ENCODE results near the gene CALML4. TPM values are rescaled to one million over a fixed set of nuclear protein-coding genes. Genes with fewer than 3 reads are reported as not detected.

CALML4 gene
- total RNA-seq, 1 donor from 2014 or later, result 22.7 TPM

GRCh38 chr15:68244235-68244634, 39.1 kb upstream of the CALML4 start:
- Histone ChIP-seq H3K27me3 (no peaks in the 10 kb centered on the region), H3K4me1 (peaks cover 11% of the 10 kb centered on the region), H3K4me3 (no peak overlapping the region), H3K36me3 (no peaks in the 10 kb centered on the region), H3K79me2 (ENCODE audit: low read depth) (no peaks in the 10 kb centered on the region), H3K27ac (no peak overlapping the region), H3F3A (ENCODE audit: low read depth) (no peaks in the 10 kb centered on the region), H3K9me3 (ENCODE audit: low read depth) (peaks cover 8% of the 10 kb centered on the region), H3K4me2 (no peak overlapping the region), H3K9ac (no peak overlapping the region), H2AFZ (replicated peaks) (no peak overlapping the region), H4K20me1 (ENCODE audit: low read depth) (no peaks in the 10 kb centered on the region)
- H3K9me3 Mint-ChIP-seq, result peaks cover 26% of the 10 kb centered on the region
- peaks cover 10% of the 10 kb centered on the region for H3K4me1 Mint-ChIP-seq
- no peak for DNase-seq (ENCODE audit: low spot score)
- H3K27ac Mint-ChIP-seq, result no peak overlapping the region
- no peak overlapping the region for H3K4me3 Mint-ChIP-seq
- no peaks in the 10 kb centered on the region for H3K36me3 Mint-ChIP-seq
- TF ChIP-seq EZH2 (IDR thresholded peaks at IDR 0.05), result no peak
- no peak for TF ChIP-seq CTCF (IDR thresholded peaks at IDR 0.05)
- no peak for TF ChIP-seq EZH2phosphoT487 (IDR thresholded peaks at IDR 0.05)
- peaks cover 2% of the 10 kb centered on the region for H3K27me3 Mint-ChIP-seq (ENCODE audit: insufficient read depth, low read depth)

GRCh38 chr15:68241088-68241935, 36.2 kb upstream of the CALML4 start:
- Histone ChIP-seq H3K4me3 (no peak overlapping the region), H3K9ac (no peak overlapping the region), H3K27ac (no peak overlapping the region), H2AFZ (replicated peaks) (peak overlapping the region; percentile 91), H3K4me2 (peak overlapping the region; percentile 46), H3K9me3 (ENCODE audit: low read depth) (peaks cover 12% of the 10 kb centered on the region), H3K4me1 (peaks cover 11% of the 10 kb centered on the region), H3K79me2 (ENCODE audit: low read depth) (no peaks in the 10 kb centered on the region), H3F3A (ENCODE audit: low read depth) (no peaks in the 10 kb centered on the region), H4K20me1 (ENCODE audit: low read depth) (no peaks in the 10 kb centered on the region), H3K27me3 (no peaks in the 10 kb centered on the region), H3K36me3 (no peaks in the 10 kb centered on the region)
- no peaks in the 10 kb centered on the region for H3K36me3 Mint-ChIP-seq
- H3K9me3 Mint-ChIP-seq, result peaks cover 26% of the 10 kb centered on the region
- peaks cover 4% of the 10 kb centered on the region for H3K27me3 Mint-ChIP-seq (ENCODE audit: insufficient read depth, low read depth)
- peak; percentile 54 for DNase-seq (ENCODE audit: low spot score)
- H3K27ac Mint-ChIP-seq, result peak overlapping the region; percentile 66
- TF ChIP-seq CTCF (IDR thresholded peaks at IDR 0.05) (no peak), EZH2 (IDR thresholded peaks at IDR 0.05) (no peak), EZH2phosphoT487 (IDR thresholded peaks at IDR 0.05) (no peak)
- H3K4me1 Mint-ChIP-seq, result peaks cover 10% of the 10 kb centered on the region
- no peak overlapping the region for H3K4me3 Mint-ChIP-seq

- Histone ChIP-seq H3K27ac (no peak overlapping the region), H3K4me1 (peaks cover 12% of the 10 kb centered on the region), H3K9me3 (ENCODE audit: low read depth) (peaks cover 5% of the 10 kb centered on the region), H2AFZ (replicated peaks) (no peak overlapping the region), H3K79me2 (ENCODE audit: low read depth) (no peaks in the 10 kb centered on the region), H3K27me3 (no peaks in the 10 kb centered on the region), H3K4me3 (no peak overlapping the region), H3K9ac (no peak overlapping the region), H3K36me3 (no peaks in the 10 kb centered on the region), H3F3A (ENCODE audit: low read depth) (no peaks in the 10 kb centered on the region), H4K20me1 (ENCODE audit: low read depth) (no peaks in the 10 kb centered on the region), H3K4me2 (no peak overlapping the region)
- Mint-ChIP-seq H3K4me1 (peaks cover 16% of the 10 kb centered on the region), H3K9me3 (peaks cover 21% of the 10 kb centered on the region), H3K27me3 (ENCODE audit: insufficient read depth, low read depth) (peaks cover 4% of the 10 kb centered on the region), H3K27ac (no peak overlapping the region), H3K36me3 (no peaks in the 10 kb centered on the region), H3K4me3 (no peak overlapping the region)
- no peak for TF ChIP-seq EZH2 (IDR thresholded peaks at IDR 0.05)
- no peak for TF ChIP-seq EZH2phosphoT487 (IDR thresholded peaks at IDR 0.05)
- no peak for TF ChIP-seq CTCF (IDR thresholded peaks at IDR 0.05)
- DNase-seq (ENCODE audit: low spot score), result no peak
Measured at GRCh38 chr15:68239025-68239424, 33.9 kb upstream of the CALML4 start.

All from neural progenitor cell (in vitro differentiated cells).